ENCODE data around the gene RBM19.

The RBM19 gene

GRCh38 chr12:113850309-113851056 is 115.6 kb downstream of the RBM19 start:
- DNase-seq = peak; percentile 37

GRCh38 chr12:113847856-113848255 is 118.3 kb downstream of the RBM19 start:
- no peak for DNase-seq

GRCh38 chr12:113846883-113847755 is 119.0 kb downstream of the RBM19 start:
- DNase-seq = no peak

GRCh38 chr12:113845900-113846674 is 120.0 kb downstream of the RBM19 start:
- no peak for DNase-seq

GRCh38 chr12:113844495-113845210 is 121.5 kb downstream of the RBM19 start:
- no peak for DNase-seq

- DNase-seq = no peak
Measured at GRCh38 chr12:113842699-113843098, 123.4 kb downstream of the RBM19 start.

- no peak for DNase-seq
Measured at GRCh38 chr12:113841786-113842185, 124.3 kb downstream of the RBM19 start.

- no peak for DNase-seq
Measured at GRCh38 chr12:113840401-113841042, 125.6 kb downstream of the RBM19 start.

GRCh38 chr12:113838896-113839295 is 127.2 kb downstream of the RBM19 start:
- no peak for DNase-seq

- no peak for DNase-seq
Measured at GRCh38 chr12:113837528-113838296, 128.4 kb downstream of the RBM19 start.

- DNase-seq = no peak
Measured at GRCh38 chr12:113837084-113837483, 129.0 kb downstream of the RBM19 start.

- DNase-seq = no peak
Measured at GRCh38 chr12:113835896-113836295, 130.2 kb downstream of the RBM19 start.

GRCh38 chr12:113835433-113835832 is 130.7 kb downstream of the RBM19 start:
- no peak for DNase-seq

- no peak for DNase-seq
Measured at GRCh38 chr12:113833422-113833821, 132.7 kb downstream of the RBM19 start.

- DNase-seq = peak; percentile 85
Measured at GRCh38 chr12:113831476-113831875, 134.6 kb downstream of the RBM19 start.

GRCh38 chr12:113831016-113831415 is 135.1 kb downstream of the RBM19 start:
- no peak for DNase-seq

- no peak for DNase-seq
Measured at GRCh38 chr12:113829212-113829611, 136.9 kb downstream of the RBM19 start.

GRCh38 chr12:113827539-113828114 is 138.5 kb downstream of the RBM19 start:
- DNase-seq = no peak

- no peak for DNase-seq
Measured at GRCh38 chr12:113826805-113827538, 139.2 kb downstream of the RBM19 start.

GRCh38 chr12:113825705-113826104 is 140.4 kb downstream of the RBM19 start:
- DNase-seq = no peak

Data from eye (tissue), 1 donor.